Right renal pelvis (tissue), 4 donors: ENCODE results near the gene RAI14. TPM values are rescaled to one million over a fixed set of nuclear protein-coding genes. Genes with fewer than 3 reads are reported as not detected.
A peak's percentile ranks its signal among the peaks of the same experiment; 100 is the strongest.

ENCODE experiments used
- DNase-seq, 4 donors: peaks; one replicate each; pipeline ENCODE4 v3.0.0-alpha.2; 2013; ENCODE audit warnings: low read depth in 4 of 4, low spot score in 3 of 4, missing footprints in 1 of 4
- polyA plus RNA-seq, 4 donors: library from polyadenylated mRNA; unstranded; fragments of 120-200 nt; gene quantifications; one replicate each; pipeline ENCODE4 v1.2.1, GENCODE V29; 2013; ENCODE audit not compliant: insufficient read length in 4 of 4

Gene RAI14
- polyA plus RNA-seq, result 100 to 1,000 TPM in 1 of 4 donors, 10 to 100 TPM in 3; 82.7 to 103 (median 95.2) TPM

- DNase-seq, result peak; percentile 63 to 79 (median 64)
These were observed at the start of gene RAI14 for GRCh38 chr5:34656001-34656699. Gene RAI14 (plus strand): TSS chr5:34656328. CDS start chr5:34686920, 30,592 bp downstream.

GRCh38 chr5:34608368-34608767 is 47.8 kb upstream of the RAI14 start:
- DNase-seq, result no peak

GRCh38 chr5:34608859-34609648 is 47.1 kb upstream of the RAI14 start:
- DNase-seq, result no peak

GRCh38 chr5:34609951-34610441 is 46.1 kb upstream of the RAI14 start:
- DNase-seq, result no peak

- DNase-seq, result no peak
These were observed 45.6 kb upstream of the RAI14 start for GRCh38 chr5:34610546-34610945.

- no peak for DNase-seq
These were observed 44.4 kb upstream of the RAI14 start for GRCh38 chr5:34611464-34612415.

GRCh38 chr5:34616651-34617050 is 39.5 kb upstream of the RAI14 start:
- no peak for DNase-seq

GRCh38 chr5:34618371-34619065 is 37.6 kb upstream of the RAI14 start:
- DNase-seq, result no peak

- no peak for DNase-seq
These were observed 35.9 kb upstream of the RAI14 start for GRCh38 chr5:34620185-34620584.

- DNase-seq, result no peak
These were observed 34.6 kb upstream of the RAI14 start for GRCh38 chr5:34621277-34622097.

- no peak for DNase-seq
These were observed 34.1 kb upstream of the RAI14 start for GRCh38 chr5:34622098-34622400.

GRCh38 chr5:34624691-34625090 is 31.4 kb upstream of the RAI14 start:
- DNase-seq, result no peak

- DNase-seq, result no peak
These were observed 30.9 kb upstream of the RAI14 start for GRCh38 chr5:34625246-34625645.

GRCh38 chr5:34626036-34626435 is 30.1 kb upstream of the RAI14 start:
- DNase-seq, result no peak

GRCh38 chr5:34626751-34627150 is 29.4 kb upstream of the RAI14 start:
- no peak for DNase-seq

- DNase-seq, result no peak
These were observed 28.3 kb upstream of the RAI14 start for GRCh38 chr5:34627794-34628193.

- DNase-seq, result no peak
These were observed 27.8 kb upstream of the RAI14 start for GRCh38 chr5:34628373-34628772.

- DNase-seq, result no peak
These were observed 25.5 kb upstream of the RAI14 start for GRCh38 chr5:34630596-34630995.

- DNase-seq, result no peak
These were observed 23.2 kb upstream of the RAI14 start for GRCh38 chr5:34632807-34633422.
